ENCODE data around the gene MEG3. TPM values are rescaled to one million over a fixed set of nuclear protein-coding genes. Genes with fewer than 3 reads are reported as not detected.

Gene MEG3
- polyA plus RNA-seq, 1 donor from 2014 or later, result not detected

- Histone ChIP-seq H4K20me1 (ENCODE audit: insufficient read depth) (no peaks in the 10 kb centered on the region), H3K27ac (ENCODE audit: low read length) (no peak overlapping the region), H3K36me3 (ENCODE audit: insufficient read depth, low read length) (no peaks in the 10 kb centered on the region), H3F3A (ENCODE audit: insufficient read depth, low read length, poor library complexity, severe bottlenecking) (no peaks in the 10 kb centered on the region), H3K4me3 (ENCODE audit: low read length) (no peak overlapping the region), H3K9me3 (ENCODE audit: low read length) (no peaks in the 10 kb centered on the region), H3K9me2 (ENCODE audit: insufficient read depth, low read length) (no peaks in the 10 kb centered on the region), H3K79me2 (replicated peaks; ENCODE audit: insufficient read depth, low read length) (no peaks in the 10 kb centered on the region), H2AFZ (ENCODE audit: low read depth, low read length) (no peak overlapping the region), H3K27me3 (ENCODE audit: insufficient read depth, low read depth, low read length) (no peaks in the 10 kb centered on the region), H3K4me2 (ENCODE audit: low read length) (no peak overlapping the region), H3K9ac (ENCODE audit: low read length) (no peak overlapping the region)
- TF ChIP-seq EP300 (conservative IDR thresholded peaks at IDR 0.05; ENCODE audit: poor library complexity, severe bottlenecking) (no peak), SMC3 (conservative IDR thresholded peaks at IDR 0.05; ENCODE audit: poor library complexity) (no peak), TAF1 (IDR thresholded peaks at IDR 0.05; ENCODE audit: low read depth) (no peak), MXI1 (conservative IDR thresholded peaks at IDR 0.05; ENCODE audit: poor library complexity, severe bottlenecking) (no peak), CTCF (IDR thresholded peaks at IDR 0.05; ENCODE audit: poor library complexity, severe bottlenecking) (no peak), RAD21 (conservative IDR thresholded peaks at IDR 0.05) (no peak), REST (IDR thresholded peaks at IDR 0.05; ENCODE audit: borderline replicate concordance) (no peak), EZH2 (IDR thresholded peaks at IDR 0.05; ENCODE audit: borderline replicate concordance, insufficient read depth, low read length, poor library complexity, severe bottlenecking) (no peak), POLR2AphosphoS5 (IDR thresholded peaks at IDR 0.05) (no peak)
These were observed 65.1 kb downstream of the MEG3 start for GRCh38 chr14:100891051-100891450.

GRCh38 chr14:100891501-100892445 lies 65.9 kb downstream of the MEG3 start:
- H3K36me3 ChIP-seq (ENCODE audit: insufficient read depth, low read length), result no peaks in the 10 kb centered on the region
- no peaks in the 10 kb centered on the region for H3K79me2 ChIP-seq (replicated peaks; ENCODE audit: insufficient read depth, low read length)
- TF ChIP-seq CTCF (IDR thresholded peaks at IDR 0.05; ENCODE audit: poor library complexity, severe bottlenecking) (no peak), SMC3 (conservative IDR thresholded peaks at IDR 0.05; ENCODE audit: poor library complexity) (no peak), TAF1 (IDR thresholded peaks at IDR 0.05; ENCODE audit: low read depth) (no peak), RAD21 (conservative IDR thresholded peaks at IDR 0.05) (no peak), EP300 (conservative IDR thresholded peaks at IDR 0.05; ENCODE audit: poor library complexity, severe bottlenecking) (no peak), MXI1 (conservative IDR thresholded peaks at IDR 0.05; ENCODE audit: poor library complexity, severe bottlenecking) (no peak), POLR2AphosphoS5 (IDR thresholded peaks at IDR 0.05) (no peak), EZH2 (IDR thresholded peaks at IDR 0.05; ENCODE audit: borderline replicate concordance, insufficient read depth, low read length, poor library complexity, severe bottlenecking) (no peak), REST (IDR thresholded peaks at IDR 0.05; ENCODE audit: borderline replicate concordance) (no peak)
- H4K20me1 ChIP-seq (ENCODE audit: insufficient read depth), result no peaks in the 10 kb centered on the region
- H3K27ac ChIP-seq (ENCODE audit: low read length), result no peak overlapping the region
- H3K9ac ChIP-seq (ENCODE audit: low read length), result no peak overlapping the region
- no peaks in the 10 kb centered on the region for H3K9me2 ChIP-seq (ENCODE audit: insufficient read depth, low read length)
- no peak overlapping the region for H2AFZ ChIP-seq (ENCODE audit: low read depth, low read length)
- no peaks in the 10 kb centered on the region for H3K27me3 ChIP-seq (ENCODE audit: insufficient read depth, low read depth, low read length)
- no peak overlapping the region for H3K4me2 ChIP-seq (ENCODE audit: low read length)
- no peaks in the 10 kb centered on the region for H3F3A ChIP-seq (ENCODE audit: insufficient read depth, low read length, poor library complexity, severe bottlenecking)
- H3K9me3 ChIP-seq (ENCODE audit: low read length), result no peaks in the 10 kb centered on the region
- H3K4me3 ChIP-seq (ENCODE audit: low read length), result no peak overlapping the region

Data from neural cell (in vitro differentiated cells).